GM18517 (cell line): ENCODE results near the gene TREML4.
A peak's percentile ranks its signal among the peaks of the same experiment; 100 is the strongest.

Source experiments
- ATAC-seq: cut with Tn5 transposase; IDR thresholded peaks from one replicate; pipeline ENCODE4 v1.9.1; 2021; ENCODE audit warnings: mild to moderate bottlenecking, moderate library complexity; ENCODE audit not compliant: unreplicated experiment

The TREML4 gene

DNA sequence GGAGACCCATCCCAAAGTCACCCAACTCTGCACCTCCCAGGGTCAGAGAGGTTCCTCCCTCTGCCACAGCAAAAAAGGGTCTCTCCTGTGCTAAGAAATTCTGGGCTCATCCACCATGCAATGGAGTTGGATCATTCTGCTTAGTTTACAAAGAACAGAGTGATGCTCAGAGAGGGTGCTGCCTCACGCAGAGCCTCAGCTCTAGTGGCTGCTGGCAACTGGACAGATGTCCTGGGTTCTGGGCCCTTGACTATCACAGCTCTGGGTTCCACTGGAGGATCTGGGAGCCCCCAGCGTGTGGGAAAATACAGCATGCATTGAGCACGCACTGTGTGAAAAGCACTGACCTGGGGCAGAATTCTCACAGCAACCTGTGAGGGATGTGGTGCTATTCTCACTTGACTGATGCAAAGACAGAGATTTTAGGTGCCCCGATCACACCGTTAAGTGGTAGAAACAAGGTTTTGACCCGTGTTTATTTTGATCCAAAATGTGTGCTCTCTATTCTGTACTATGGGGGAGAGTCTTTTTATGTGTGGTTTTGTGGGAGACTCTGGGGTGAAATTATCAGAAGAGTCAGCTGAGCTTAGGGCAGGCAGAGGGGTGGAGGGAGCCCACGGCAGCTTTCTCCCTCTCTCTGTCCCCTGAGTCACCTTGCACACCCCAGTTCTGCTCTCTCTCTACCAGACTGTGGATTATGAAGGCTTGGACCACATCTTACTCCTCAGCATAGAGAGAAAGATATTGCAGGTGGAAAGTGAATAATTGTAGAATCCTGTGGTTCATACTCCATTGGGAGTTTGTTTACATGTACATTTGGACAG is 19.9 kb downstream of the TREML4 start:
- no peak for ATAC-seq

DNA sequence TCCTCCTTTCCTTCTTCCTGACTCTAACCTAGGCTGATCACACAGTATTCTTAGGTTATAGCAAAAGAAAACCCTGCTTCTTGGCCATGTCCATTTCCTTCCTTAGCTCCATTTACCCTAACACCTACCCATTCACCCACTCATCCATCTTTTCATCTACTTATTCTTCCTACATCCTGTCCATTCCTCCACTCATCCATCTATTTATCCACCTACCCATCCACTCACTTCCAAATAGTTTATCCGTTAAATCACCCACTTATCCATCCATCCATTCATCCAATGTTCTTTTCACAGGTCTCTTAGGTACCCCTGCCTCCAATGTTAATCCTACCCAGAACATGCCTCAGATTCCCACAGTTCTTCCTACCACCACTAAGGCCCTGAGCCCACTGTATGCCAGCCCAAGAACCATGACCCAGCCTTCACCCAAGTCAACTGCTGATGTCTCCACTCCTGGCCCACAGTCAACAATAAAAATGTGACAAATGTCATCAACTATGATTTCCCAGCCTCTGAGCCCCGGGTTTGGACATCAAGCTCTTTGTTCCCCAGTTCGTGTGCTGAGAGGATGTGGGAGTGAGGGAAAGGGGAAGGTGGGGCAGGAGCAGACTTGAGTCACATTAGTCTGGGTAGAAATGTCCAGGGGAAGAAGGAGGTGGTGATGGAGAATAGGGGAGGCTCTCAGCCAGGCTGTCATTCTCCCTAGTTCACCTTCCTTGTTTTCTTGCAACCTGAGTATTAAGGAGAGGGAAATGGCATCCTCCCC is 24.4 kb downstream of the TREML4 start:
- ATAC-seq: no peak

GRCh38 chr6:41255110-41255509 is 27.0 kb downstream of the TREML4 start:
- no peak for ATAC-seq

- peak; percentile 32 for ATAC-seq
Measured at GRCh38 chr6:41255638-41256246, 27.6 kb downstream of the TREML4 start.

DNA sequence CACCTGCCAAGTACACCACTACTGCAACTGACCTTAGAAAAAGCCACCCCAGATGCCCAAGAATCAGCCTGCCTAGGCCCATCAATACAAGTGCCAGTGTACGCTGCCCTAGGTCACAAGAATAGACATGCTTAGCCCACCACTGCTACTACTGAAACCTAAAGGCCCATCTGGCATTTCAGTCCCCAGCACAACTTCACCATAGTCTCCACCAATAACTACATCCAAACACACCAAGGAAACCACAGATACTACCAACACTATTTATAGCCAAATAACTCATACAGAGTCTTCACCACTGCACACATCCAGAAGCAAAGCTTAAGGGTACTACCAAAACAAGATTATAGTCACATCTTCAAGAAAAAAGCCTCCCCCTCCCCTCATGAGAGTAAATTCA is 28.2 kb downstream of the TREML4 start:
- peak; percentile 89 for ATAC-seq

- no peak for ATAC-seq
Measured at GRCh38 chr6:41257369-41258195, 29.4 kb downstream of the TREML4 start.

DNA sequence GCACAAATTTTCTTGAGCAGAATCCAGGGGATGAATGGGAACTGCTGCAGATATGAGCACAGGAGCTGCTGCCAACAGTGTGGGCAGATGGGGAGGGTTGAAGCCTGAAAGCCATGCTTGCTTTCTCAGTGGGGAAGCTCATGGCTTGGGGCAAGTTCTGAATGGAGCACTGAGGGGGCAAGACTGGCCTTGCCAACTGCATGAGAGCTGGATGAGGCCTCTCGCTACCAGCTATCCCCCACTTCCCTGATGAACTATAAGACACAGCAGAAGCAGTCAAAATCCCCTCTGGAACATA is 30.0 kb downstream of the TREML4 start:
- ATAC-seq: no peak

- no peak for ATAC-seq
Measured at GRCh38 chr6:41262401-41262800, 34.3 kb downstream of the TREML4 start.

DNA sequence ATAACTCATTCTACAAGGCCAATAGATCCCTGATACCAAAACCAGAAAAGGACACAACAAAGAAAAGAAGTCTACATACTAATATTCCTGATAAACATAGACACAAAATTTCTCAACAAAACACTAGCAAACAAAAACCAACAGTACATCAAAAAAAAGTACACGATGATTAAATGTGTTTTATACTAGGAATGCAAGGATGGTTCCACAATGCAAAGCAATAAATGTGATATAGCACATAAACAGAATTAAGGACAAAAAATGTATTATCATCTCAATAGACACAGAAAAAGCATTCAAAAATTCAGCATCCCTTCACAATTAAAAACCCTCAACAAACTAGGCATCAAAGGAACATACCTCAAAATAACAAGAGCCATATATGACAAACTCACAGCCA is 35.1 kb downstream of the TREML4 start:
- ATAC-seq: no peak

- no peak for ATAC-seq
Measured at GRCh38 chr6:41266541-41266940, 38.4 kb downstream of the TREML4 start.

DNA sequence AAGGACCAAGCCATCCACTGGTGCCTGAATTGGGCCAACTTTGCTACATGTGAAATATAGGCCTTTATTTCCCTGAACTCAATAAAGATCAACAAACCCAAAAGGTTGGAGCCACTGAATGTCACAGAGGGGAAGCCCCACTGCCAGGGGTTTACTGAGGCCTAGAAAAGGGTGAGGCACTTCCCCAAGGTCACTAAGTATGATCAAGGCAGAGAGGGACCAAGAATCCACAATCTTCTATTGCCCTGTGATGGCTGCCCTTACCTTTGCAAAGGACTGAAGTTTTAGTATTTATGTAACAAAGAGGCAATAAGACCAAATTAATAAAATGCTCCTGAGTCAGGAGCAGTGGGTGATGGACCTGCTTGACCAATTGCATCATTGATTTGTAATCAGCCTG is 40.3 kb downstream of the TREML4 start:
- ATAC-seq: no peak

DNA sequence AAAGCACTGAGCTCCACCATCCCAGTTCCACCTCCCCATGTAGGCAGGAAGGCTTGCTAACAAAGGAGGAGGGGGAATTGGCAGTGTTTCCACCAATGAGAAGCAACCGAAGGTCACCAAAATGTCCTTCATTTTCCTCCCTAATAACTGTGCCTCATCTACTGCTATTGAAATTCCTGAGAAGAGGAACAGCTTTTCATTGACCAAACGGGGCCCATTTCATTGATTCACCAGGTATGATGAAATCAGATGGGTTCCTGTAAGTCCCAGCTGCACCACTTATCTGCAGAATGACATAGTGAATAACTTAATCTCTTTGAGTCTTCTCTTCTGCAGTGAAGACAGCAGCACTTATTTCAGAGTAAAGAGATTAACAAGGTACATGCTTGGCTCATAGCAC is 41.0 kb downstream of the TREML4 start:
- ATAC-seq: no peak

DNA sequence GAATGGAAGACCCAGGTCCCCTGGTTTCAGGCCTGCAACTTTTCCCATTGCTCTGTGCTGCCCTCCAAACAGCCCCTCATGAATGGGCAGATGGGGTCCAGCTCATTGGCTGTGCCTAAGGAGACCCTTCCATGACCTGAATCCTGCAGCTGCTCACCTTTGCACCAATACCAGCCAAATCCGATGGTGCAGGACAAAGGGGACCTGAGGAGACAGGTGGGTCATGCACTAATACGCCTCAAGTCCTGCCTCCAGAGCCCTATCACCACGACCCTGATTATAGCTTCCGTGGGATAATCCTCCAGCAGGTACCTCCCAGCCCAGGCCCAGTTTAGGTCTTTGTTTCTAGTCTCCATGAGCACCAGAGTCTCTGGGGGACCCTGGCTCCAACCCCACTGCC is 41.6 kb downstream of the TREML4 start:
- no peak for ATAC-seq

GRCh38 chr6:41271901-41272395 is 43.8 kb downstream of the TREML4 start:
- no peak for ATAC-seq

- ATAC-seq: no peak
Measured at GRCh38 chr6:41272591-41273240, 44.6 kb downstream of the TREML4 start.

- no peak for ATAC-seq
Measured at GRCh38 chr6:41273714-41274113, 45.6 kb downstream of the TREML4 start.

DNA sequence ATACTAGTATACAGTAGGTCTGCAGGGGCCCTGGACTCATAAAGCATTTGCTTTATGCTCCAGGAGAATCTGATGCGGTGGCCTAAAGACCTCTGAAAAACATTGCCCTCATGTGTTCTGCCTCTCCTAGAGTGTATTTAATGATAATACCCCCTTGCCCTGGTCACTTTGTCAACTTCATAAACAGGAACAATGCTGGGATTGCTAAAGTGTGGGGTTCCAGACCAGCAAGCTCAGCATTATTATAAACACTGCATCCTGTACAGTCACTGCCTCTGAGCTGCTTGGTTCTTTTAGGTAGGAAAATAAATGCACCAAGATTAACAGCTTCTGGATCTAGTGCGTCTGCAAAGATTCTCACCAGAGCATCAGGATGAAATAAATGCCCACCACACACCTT is 46.1 kb downstream of the TREML4 start:
- no peak for ATAC-seq

DNA sequence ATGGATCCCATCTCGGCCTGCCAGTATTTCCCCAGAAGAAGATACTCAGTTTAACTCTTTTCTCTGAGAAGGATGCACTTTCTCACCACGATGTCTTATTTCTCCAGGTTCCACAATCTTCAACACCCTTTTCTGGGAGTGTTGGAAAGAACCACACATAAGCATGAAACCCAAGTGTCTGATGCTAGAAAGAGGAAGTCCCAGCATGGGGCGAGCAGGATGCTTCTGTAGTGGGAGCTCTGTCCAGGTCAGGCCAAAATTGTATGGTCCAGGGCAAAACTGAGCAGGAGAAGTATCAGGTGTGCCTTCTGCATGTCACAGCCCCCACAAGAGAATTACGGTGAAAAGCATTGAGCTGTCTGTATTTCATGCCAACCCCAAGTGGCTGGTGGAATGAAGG is 47.3 kb downstream of the TREML4 start:
- no peak for ATAC-seq

- no peak for ATAC-seq
Measured at GRCh38 chr6:41277605-41278004, 49.5 kb downstream of the TREML4 start.

- ATAC-seq: no peak
Measured at GRCh38 chr6:41278699-41279405, 50.7 kb downstream of the TREML4 start.
